HEK293 (cell line): Measurements from ENCODE around the gene MAPKAP1.

ENCODE experiments used
- GLIS2 ChIP-seq: fragments of 450-650 bp; formaldehyde crosslinking; IDR thresholded peaks from 2 replicates; pipeline ENCODE4 v1.5.1; 2016; ENCODE audit warnings: missing biosample characterization, missing genetic modification characterization
- HOXA7 ChIP-seq: sonication (generic); formaldehyde crosslinking; IDR thresholded peaks from 2 replicates; pipeline ENCODE4 v1.8.1; 2022; ENCODE audit warnings: missing genetic modification reagents, borderline replicate concordance
- KLF16 ChIP-seq: fragments of 450-650 bp; formaldehyde crosslinking; IDR thresholded peaks from 2 replicates; pipeline ENCODE4 v1.5.1; 2017; ENCODE audit warnings: missing biosample characterization, missing genetic modification characterization
- MZF1 ChIP-seq: fragments of 450-650 bp; formaldehyde crosslinking; IDR thresholded peaks from 2 replicates; pipeline ENCODE4 v1.5.1; 2017; ENCODE audit warnings: missing biosample characterization, missing genetic modification characterization, borderline replicate concordance
- REPIN1 ChIP-seq: fragments of 450-650 bp; formaldehyde crosslinking; IDR thresholded peaks from 2 replicates; pipeline ENCODE4 v1.5.1; 2017; ENCODE audit warnings: missing biosample characterization, missing genetic modification characterization, low read depth
- ZBTB7A ChIP-seq: fragments of 450-650 bp; formaldehyde crosslinking; IDR thresholded peaks from 2 replicates; pipeline ENCODE4 v1.5.1; 2016; ENCODE audit warnings: low read depth, missing biosample characterization, missing genetic modification characterization
- ZEB2 ChIP-seq: fragments of 450-650 bp; formaldehyde crosslinking; IDR thresholded peaks from 2 replicates; pipeline ENCODE4 v1.5.1; 2016; ENCODE audit warnings: missing biosample characterization, missing genetic modification characterization
- ZFHX2 ChIP-seq: fragments of 450-650 bp; formaldehyde crosslinking; conservative IDR thresholded peaks from 2 replicates; pipeline ENCODE4 v1.5.1; 2016; ENCODE audit warnings: missing biosample characterization, missing genetic modification characterization
- ZIC2 ChIP-seq: fragments of 450-650 bp; formaldehyde crosslinking; IDR thresholded peaks from 2 replicates; pipeline ENCODE4 v1.5.1; 2016; ENCODE audit warnings: missing biosample characterization, missing genetic modification characterization
- ZNF114 ChIP-seq: fragments of 450-650 bp; formaldehyde crosslinking; IDR thresholded peaks from 2 replicates; pipeline ENCODE4 v1.5.0; 2017; ENCODE audit warnings: missing biosample characterization, missing genetic modification characterization
- ZNF140 ChIP-seq: fragments of 450-650 bp; formaldehyde crosslinking; IDR thresholded peaks from 2 replicates; pipeline ENCODE4 v1.5.1; 2016; ENCODE audit warnings: missing biosample characterization, missing genetic modification characterization
- ZNF146 ChIP-seq: fragments of 450-650 bp; formaldehyde crosslinking; IDR thresholded peaks from 2 replicates; pipeline ENCODE4 v1.5.1; 2016; ENCODE audit warnings: missing biosample characterization, missing genetic modification characterization
- ZNF239 ChIP-seq: fragments of 450-650 bp; formaldehyde crosslinking; IDR thresholded peaks from 2 replicates; pipeline ENCODE4 v1.5.1; 2016; ENCODE audit warnings: missing biosample characterization, missing genetic modification characterization
- ZNF26 ChIP-seq: fragments of 450-650 bp; formaldehyde crosslinking; IDR thresholded peaks from 2 replicates; pipeline ENCODE4 v1.5.1; 2016; ENCODE audit warnings: missing biosample characterization, missing genetic modification characterization
- ZNF274 ChIP-seq, 2 experiments: fragments of 200-500 bp in 1 of 2; fragments of 450-650 bp in 1 of 2; sonication (Bioruptor generic) in 1 of 2; formaldehyde crosslinking in 1 of 2; IDR thresholded peaks; 2 replicates each; pipeline versions ENCODE4 v1.5.1 to v1.6.1; 2014 to 2016; ENCODE audit warnings: borderline replicate concordance in 1 of 2, inconsistent platforms in 1 of 2, low read length in 1 of 2, missing biosample characterization in 1 of 2, missing genetic modification characterization in 1 of 2
- ZNF311 ChIP-seq: fragments of 450-650 bp; formaldehyde crosslinking; IDR thresholded peaks from 2 replicates; pipeline ENCODE4 v1.5.1; 2017; ENCODE audit warnings: missing biosample characterization, missing genetic modification characterization, borderline replicate concordance
- ZNF350 ChIP-seq: fragments of 450-650 bp; formaldehyde crosslinking; IDR thresholded peaks from 2 replicates; pipeline ENCODE4 v1.5.0; 2017; ENCODE audit warnings: missing biosample characterization, mild to moderate bottlenecking, missing genetic modification characterization
- ZNF394 ChIP-seq: fragments of 450-650 bp; formaldehyde crosslinking; IDR thresholded peaks from 2 replicates; pipeline ENCODE4 v1.5.1; 2016; ENCODE audit warnings: missing biosample characterization, missing genetic modification characterization, mild to moderate bottlenecking, moderate library complexity, borderline replicate concordance
- ZNF48 ChIP-seq: fragments of 450-650 bp; formaldehyde crosslinking; IDR thresholded peaks from 2 replicates; pipeline ENCODE4 v1.5.1; 2016; ENCODE audit warnings: missing biosample characterization, missing genetic modification characterization
- ZNF514 ChIP-seq: fragments of 450-650 bp; formaldehyde crosslinking; IDR thresholded peaks from 2 replicates; pipeline ENCODE4 v1.5.1; 2016; ENCODE audit warnings: missing biosample characterization, missing genetic modification characterization
- ZNF558 ChIP-seq: fragments of 450-650 bp; formaldehyde crosslinking; IDR thresholded peaks from 2 replicates; pipeline ENCODE4 v1.5.1; 2016; ENCODE audit warnings: missing biosample characterization, missing genetic modification characterization
- ZNF626 ChIP-seq: fragments of 450-650 bp; sonication (Bioruptor Pico); formaldehyde crosslinking; IDR thresholded peaks from 2 replicates; pipeline ENCODE4 v1.5.1; 2018; ENCODE audit warnings: missing biosample characterization, missing genetic modification characterization, inconsistent platforms
- ZNF837 ChIP-seq: fragments of 450-650 bp; formaldehyde crosslinking; IDR thresholded peaks from 2 replicates; pipeline ENCODE4 v1.5.1; 2016; ENCODE audit warnings: missing biosample characterization, missing genetic modification characterization
- TF ChIP-seq, protein P1 (sequence below): fragments of 450-650 bp; formaldehyde crosslinking; IDR thresholded peaks from 2 replicates; pipeline ENCODE4 v1.5.1; 2016; ENCODE audit warnings: missing biosample characterization, missing genetic modification characterization
- TF ChIP-seq, protein P2 (sequence below): fragments of 450-650 bp; formaldehyde crosslinking; IDR thresholded peaks from 2 replicates; pipeline ENCODE4 v1.5.1; 2017; ENCODE audit warnings: missing biosample characterization, missing genetic modification characterization
- TF ChIP-seq, protein P3 (sequence below): fragments of 450-650 bp; formaldehyde crosslinking; IDR thresholded peaks from 2 replicates; pipeline ENCODE4 v1.5.1; 2016; ENCODE audit warnings: missing biosample characterization, missing genetic modification characterization
- TF ChIP-seq, protein P4 (sequence below): fragments of 450-650 bp; formaldehyde crosslinking; optimal IDR thresholded peaks from 2 replicates; pipeline ENCODE3; 2016; ENCODE audit warnings: missing biosample characterization, mild to moderate bottlenecking, missing genetic modification characterization
- TF ChIP-seq, protein P5 (sequence below): fragments of 450-650 bp; formaldehyde crosslinking; IDR thresholded peaks from 2 replicates; pipeline ENCODE4 v1.5.1; 2016; ENCODE audit warnings: missing biosample characterization, missing genetic modification characterization

MAPKAP1 gene

GRCh38 chr9:125407974-125408900 is 298.8 kb downstream of the MAPKAP1 start (continued):
- TF ChIP-seq ZNF48 (tag by site-specific recombination) (no peak), ZNF274 (IDR thresholded peaks at IDR 0.05; ENCODE audit: low read length) (no peak), ZNF274 (tag by site-specific recombination; IDR thresholded peaks at IDR 0.05; ENCODE audit: borderline replicate concordance) (no peak), ZIC2 (tag by site-specific recombination) (peak; percentile 45; the same call in 1 of the 2 replicates), ZNF626 (tag by site-specific recombination) (no peak), MZF1 (no peak), ZNF837 (tag by site-specific recombination) (no peak), ZNF26 (tag by site-specific recombination) (no peak), ZNF114 (tag by site-specific recombination) (no peak), ZEB2 (peak; percentile 90), ZFHX2 (tag by site-specific recombination) (peak; percentile 46), ZNF146 (tag by site-specific recombination) (no peak), ZNF140 (tag by site-specific recombination) (no peak), ZNF350 (tag by site-specific recombination) (no peak), REPIN1 (no peak), ZBTB7A (peak; percentile 58; the same call in 1 of the 2 replicates), HOXA7 (no peak), KLF16 (peak; percentile 51; the same call in 1 of the 2 replicates), ZNF558 (tag by site-specific recombination) (no peak), ZNF311 (tag by site-specific recombination) (no peak), GLIS2 (tag by site-specific recombination) (peak; percentile 82), ZNF514 (tag by site-specific recombination) (no peak), ZNF239 (tag by site-specific recombination) (no peak), ZNF394 (no peak; the same call in 1 of the 2 replicates)
- TF ChIP-seq, protein P1, sequence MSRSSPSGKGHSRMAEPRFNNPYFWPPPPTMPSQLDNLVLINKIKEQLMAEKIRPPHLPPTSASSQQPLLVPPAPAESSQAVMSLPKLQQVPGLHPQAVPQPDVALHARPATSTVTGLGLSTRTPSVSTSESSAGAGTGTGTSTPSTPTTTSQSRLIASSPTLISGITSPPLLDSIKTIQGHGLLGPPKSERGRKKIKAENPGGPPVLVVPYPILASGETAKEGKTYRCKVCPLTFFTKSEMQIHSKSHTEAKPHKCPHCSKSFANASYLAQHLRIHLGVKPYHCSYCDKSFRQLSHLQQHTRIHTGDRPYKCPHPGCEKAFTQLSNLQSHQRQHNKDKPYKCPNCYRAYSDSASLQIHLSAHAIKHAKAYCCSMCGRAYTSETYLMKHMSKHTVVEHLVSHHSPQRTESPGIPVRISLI (tag by site-specific recombination): no peak
- TF ChIP-seq, protein P2, sequence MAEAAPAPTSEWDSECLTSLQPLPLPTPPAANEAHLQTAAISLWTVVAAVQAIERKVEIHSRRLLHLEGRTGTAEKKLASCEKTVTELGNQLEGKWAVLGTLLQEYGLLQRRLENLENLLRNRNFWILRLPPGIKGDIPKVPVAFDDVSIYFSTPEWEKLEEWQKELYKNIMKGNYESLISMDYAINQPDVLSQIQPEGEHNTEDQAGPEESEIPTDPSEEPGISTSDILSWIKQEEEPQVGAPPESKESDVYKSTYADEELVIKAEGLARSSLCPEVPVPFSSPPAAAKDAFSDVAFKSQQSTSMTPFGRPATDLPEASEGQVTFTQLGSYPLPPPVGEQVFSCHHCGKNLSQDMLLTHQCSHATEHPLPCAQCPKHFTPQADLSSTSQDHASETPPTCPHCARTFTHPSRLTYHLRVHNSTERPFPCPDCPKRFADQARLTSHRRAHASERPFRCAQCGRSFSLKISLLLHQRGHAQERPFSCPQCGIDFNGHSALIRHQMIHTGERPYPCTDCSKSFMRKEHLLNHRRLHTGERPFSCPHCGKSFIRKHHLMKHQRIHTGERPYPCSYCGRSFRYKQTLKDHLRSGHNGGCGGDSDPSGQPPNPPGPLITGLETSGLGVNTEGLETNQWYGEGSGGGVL: no peak
- TF ChIP-seq, protein P3, sequence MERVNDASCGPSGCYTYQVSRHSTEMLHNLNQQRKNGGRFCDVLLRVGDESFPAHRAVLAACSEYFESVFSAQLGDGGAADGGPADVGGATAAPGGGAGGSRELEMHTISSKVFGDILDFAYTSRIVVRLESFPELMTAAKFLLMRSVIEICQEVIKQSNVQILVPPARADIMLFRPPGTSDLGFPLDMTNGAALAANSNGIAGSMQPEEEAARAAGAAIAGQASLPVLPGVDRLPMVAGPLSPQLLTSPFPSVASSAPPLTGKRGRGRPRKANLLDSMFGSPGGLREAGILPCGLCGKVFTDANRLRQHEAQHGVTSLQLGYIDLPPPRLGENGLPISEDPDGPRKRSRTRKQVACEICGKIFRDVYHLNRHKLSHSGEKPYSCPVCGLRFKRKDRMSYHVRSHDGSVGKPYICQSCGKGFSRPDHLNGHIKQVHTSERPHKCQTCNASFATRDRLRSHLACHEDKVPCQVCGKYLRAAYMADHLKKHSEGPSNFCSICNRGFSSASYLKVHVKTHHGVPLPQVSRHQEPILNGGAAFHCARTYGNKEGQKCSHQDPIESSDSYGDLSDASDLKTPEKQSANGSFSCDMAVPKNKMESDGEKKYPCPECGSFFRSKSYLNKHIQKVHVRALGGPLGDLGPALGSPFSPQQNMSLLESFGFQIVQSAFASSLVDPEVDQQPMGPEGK (tag by site-specific recombination): peak; percentile 81
- TF ChIP-seq, protein P4, sequence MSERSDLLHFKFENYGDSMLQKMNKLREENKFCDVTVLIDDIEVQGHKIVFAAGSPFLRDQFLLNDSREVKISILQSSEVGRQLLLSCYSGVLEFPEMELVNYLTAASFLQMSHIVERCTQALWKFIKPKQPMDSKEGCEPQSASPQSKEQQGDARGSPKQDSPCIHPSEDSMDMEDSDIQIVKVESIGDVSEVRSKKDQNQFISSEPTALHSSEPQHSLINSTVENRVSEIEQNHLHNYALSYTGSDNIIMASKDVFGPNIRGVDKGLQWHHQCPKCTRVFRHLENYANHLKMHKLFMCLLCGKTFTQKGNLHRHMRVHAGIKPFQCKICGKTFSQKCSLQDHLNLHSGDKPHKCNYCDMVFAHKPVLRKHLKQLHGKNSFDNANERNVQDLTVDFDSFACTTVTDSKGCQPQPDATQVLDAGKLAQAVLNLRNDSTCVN (tag by site-specific recombination): peak; percentile 69
- TF ChIP-seq, protein P5, sequence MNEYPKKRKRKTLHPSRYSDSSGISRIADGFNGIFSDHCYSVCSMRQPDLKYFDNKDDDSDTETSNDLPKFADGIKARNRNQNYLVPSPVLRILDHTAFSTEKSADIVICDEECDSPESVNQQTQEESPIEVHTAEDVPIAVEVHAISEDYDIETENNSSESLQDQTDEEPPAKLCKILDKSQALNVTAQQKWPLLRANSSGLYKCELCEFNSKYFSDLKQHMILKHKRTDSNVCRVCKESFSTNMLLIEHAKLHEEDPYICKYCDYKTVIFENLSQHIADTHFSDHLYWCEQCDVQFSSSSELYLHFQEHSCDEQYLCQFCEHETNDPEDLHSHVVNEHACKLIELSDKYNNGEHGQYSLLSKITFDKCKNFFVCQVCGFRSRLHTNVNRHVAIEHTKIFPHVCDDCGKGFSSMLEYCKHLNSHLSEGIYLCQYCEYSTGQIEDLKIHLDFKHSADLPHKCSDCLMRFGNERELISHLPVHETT (tag by site-specific recombination): no peak
